Neural progenitor cell (in vitro differentiated cells): Measurements from ENCODE around the gene ARFGAP3. TPM values are rescaled to one million over a fixed set of nuclear protein-coding genes. Genes with fewer than 3 reads are reported as not detected.

Experiments used
- DNase-seq: peaks from one replicate; pipeline ENCODE4 v3.0.0-alpha.2; 2016; ENCODE audit warnings: low spot score
- H2AFZ ChIP-seq: fragments of 200-600 bp; sonication (generic); replicated peaks from 2 replicates; pipeline ENCODE4 v1.6.1; 2016; ENCODE audit warnings: antibody characterized with exemption
- H3F3A ChIP-seq: fragments of 200-600 bp; sonication (generic); 2 replicates; pipeline ENCODE4 v1.6.1; 2016; ENCODE audit warnings: antibody characterized with exemption, low read depth
- H3K27ac ChIP-seq: fragments of 200-600 bp; sonication (generic); 2 replicates; pipeline ENCODE4 v1.5.1; 2016; ENCODE audit warnings: mild to moderate bottlenecking
- H3K27me3 ChIP-seq: fragments of 200-600 bp; sonication (generic); 2 replicates; pipeline ENCODE4 v1.6.1; 2016; ENCODE audit warnings: mild to moderate bottlenecking, moderate library complexity
- H3K36me3 ChIP-seq: fragments of 200-600 bp; sonication (generic); 2 replicates; pipeline ENCODE4 v1.5.1; 2016
- H3K4me1 ChIP-seq: fragments of 200-600 bp; sonication (generic); 2 replicates; pipeline ENCODE4 v1.6.1; 2016; ENCODE audit warnings: mixed run types
- H3K4me2 ChIP-seq: fragments of 200-600 bp; sonication (generic); 2 replicates; pipeline ENCODE4 v1.6.1; 2016
- H3K4me3 ChIP-seq: fragments of 200-600 bp; sonication (generic); 2 replicates; pipeline ENCODE4 v1.5.1; 2016
- H3K79me2 ChIP-seq: fragments of 200-600 bp; sonication (generic); 2 replicates; pipeline ENCODE4 v1.6.1; 2016; ENCODE audit warnings: low read depth
- H3K9ac ChIP-seq: fragments of 200-600 bp; sonication (generic); 2 replicates; pipeline ENCODE4 v1.6.1; 2016
- H3K9me3 ChIP-seq: fragments of 200-600 bp; sonication (generic); 2 replicates; pipeline ENCODE4 v1.5.1; 2016; ENCODE audit warnings: low read depth
- H4K20me1 ChIP-seq: fragments of 200-600 bp; sonication (generic); 2 replicates; pipeline ENCODE4 v1.6.1; 2016; ENCODE audit warnings: low read depth
- H3K27ac Mint-ChIP-seq: 3 replicates; pipeline ENCODE4 v1.8.0; 2021; ENCODE audit warnings: mixed read lengths
- H3K27me3 Mint-ChIP-seq: 2 replicates; pipeline ENCODE4 v1.8.0; 2022; ENCODE audit warnings: low read depth, mild to moderate bottlenecking, inconsistent platforms, moderate library complexity, mixed read lengths; ENCODE audit not compliant: insufficient read depth
- H3K36me3 Mint-ChIP-seq: 3 replicates; pipeline ENCODE4 v1.8.0; 2021; ENCODE audit warnings: mixed read lengths
- H3K4me1 Mint-ChIP-seq: 3 replicates; pipeline ENCODE4 v1.8.0; 2021; ENCODE audit warnings: mixed read lengths
- H3K4me3 Mint-ChIP-seq: 3 replicates; pipeline ENCODE4 v1.8.0; 2021; ENCODE audit warnings: mild to moderate bottlenecking, moderate library complexity, mixed read lengths
- H3K9me3 Mint-ChIP-seq: 3 replicates; pipeline ENCODE4 v1.8.0; 2020; ENCODE audit warnings: mixed read lengths
- EZH2 ChIP-seq: fragments of 200-600 bp; sonication (generic); IDR thresholded peaks from 2 replicates; pipeline ENCODE4 v1.6.1; 2017; ENCODE audit warnings: antibody characterized with exemption, mild to moderate bottlenecking, moderate library complexity
- EZH2phosphoT487 ChIP-seq: fragments of 200-600 bp; sonication (generic); IDR thresholded peaks from 2 replicates; pipeline ENCODE4 v1.6.1; 2017; ENCODE audit warnings: antibody characterized with exemption
- total RNA-seq: library from RNA; depleted of rRNA; stranded (reverse); fragments of >200 nt; gene quantifications from 2 replicates; pipeline ENCODE4 v1.2.3, GENCODE V29; 2015; ENCODE audit warnings: low replicate concordance
- TF ChIP-seq, protein P1 (sequence below): fragments of 200-600 bp; sonication (generic); IDR thresholded peaks from 2 replicates; pipeline ENCODE4 v1.5.1; 2017; ENCODE audit warnings: antibody characterized with exemption, mild to moderate bottlenecking

ARFGAP3 gene
- total RNA-seq, 1 donor from 2014 or later: 53.9 TPM

- H4K20me1 ChIP-seq: peaks cover 8% of the 10 kb centered on the region
- no peaks in the 10 kb centered on the region for H3K79me2 ChIP-seq
- Mint-ChIP-seq H3K36me3 (peaks cover 12% of the 10 kb centered on the region), H3K9me3 (no peaks in the 10 kb centered on the region), H3K4me3 (no peak overlapping the region), H3K4me1 (peaks cover 4% of the 10 kb centered on the region), H3K27me3 (no peaks in the 10 kb centered on the region), H3K27ac (no peak overlapping the region)
- no peaks in the 10 kb centered on the region for H3K36me3 ChIP-seq
- no peaks in the 10 kb centered on the region for H3K4me1 ChIP-seq
- DNase-seq: no peak
- H3K4me2 ChIP-seq: no peak overlapping the region
- H3F3A ChIP-seq: no peaks in the 10 kb centered on the region
- no peak overlapping the region for H3K9ac ChIP-seq
- no peak for TF ChIP-seq EZH2phosphoT487
- TF ChIP-seq EZH2: no peak
- TF ChIP-seq, protein P1, sequence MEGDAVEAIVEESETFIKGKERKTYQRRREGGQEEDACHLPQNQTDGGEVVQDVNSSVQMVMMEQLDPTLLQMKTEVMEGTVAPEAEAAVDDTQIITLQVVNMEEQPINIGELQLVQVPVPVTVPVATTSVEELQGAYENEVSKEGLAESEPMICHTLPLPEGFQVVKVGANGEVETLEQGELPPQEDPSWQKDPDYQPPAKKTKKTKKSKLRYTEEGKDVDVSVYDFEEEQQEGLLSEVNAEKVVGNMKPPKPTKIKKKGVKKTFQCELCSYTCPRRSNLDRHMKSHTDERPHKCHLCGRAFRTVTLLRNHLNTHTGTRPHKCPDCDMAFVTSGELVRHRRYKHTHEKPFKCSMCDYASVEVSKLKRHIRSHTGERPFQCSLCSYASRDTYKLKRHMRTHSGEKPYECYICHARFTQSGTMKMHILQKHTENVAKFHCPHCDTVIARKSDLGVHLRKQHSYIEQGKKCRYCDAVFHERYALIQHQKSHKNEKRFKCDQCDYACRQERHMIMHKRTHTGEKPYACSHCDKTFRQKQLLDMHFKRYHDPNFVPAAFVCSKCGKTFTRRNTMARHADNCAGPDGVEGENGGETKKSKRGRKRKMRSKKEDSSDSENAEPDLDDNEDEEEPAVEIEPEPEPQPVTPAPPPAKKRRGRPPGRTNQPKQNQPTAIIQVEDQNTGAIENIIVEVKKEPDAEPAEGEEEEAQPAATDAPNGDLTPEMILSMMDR: no peak
- no peak overlapping the region for H3K27ac ChIP-seq
- H3K9me3 ChIP-seq: no peaks in the 10 kb centered on the region
- H2AFZ ChIP-seq: no peak overlapping the region
- H3K4me3 ChIP-seq: no peak overlapping the region
- H3K27me3 ChIP-seq: no peaks in the 10 kb centered on the region
Observed at GRCh38 chr22:42878561-42879305, 21.7 kb upstream of the ARFGAP3 start.

- Histone ChIP-seq H4K20me1 (peaks cover 8% of the 10 kb centered on the region), H2AFZ (no peak overlapping the region), H3K9me3 (no peaks in the 10 kb centered on the region), H3K27me3 (no peaks in the 10 kb centered on the region), H3F3A (no peaks in the 10 kb centered on the region), H3K4me2 (no peak overlapping the region), H3K9ac (no peak overlapping the region), H3K79me2 (no peaks in the 10 kb centered on the region), H3K36me3 (no peaks in the 10 kb centered on the region), H3K4me3 (no peak overlapping the region), H3K4me1 (no peaks in the 10 kb centered on the region), H3K27ac (no peak overlapping the region)
- Mint-ChIP-seq H3K9me3 (no peaks in the 10 kb centered on the region), H3K36me3 (peaks cover 8% of the 10 kb centered on the region), H3K4me1 (peaks cover 4% of the 10 kb centered on the region), H3K27ac (no peak overlapping the region), H3K27me3 (no peaks in the 10 kb centered on the region), H3K4me3 (no peak overlapping the region)
- no peak for TF ChIP-seq EZH2
- no peak for TF ChIP-seq EZH2phosphoT487
- TF ChIP-seq, protein P1: no peak
- no peak for DNase-seq
Observed at GRCh38 chr22:42877597-42878340, 20.7 kb upstream of the ARFGAP3 start.

DNA sequence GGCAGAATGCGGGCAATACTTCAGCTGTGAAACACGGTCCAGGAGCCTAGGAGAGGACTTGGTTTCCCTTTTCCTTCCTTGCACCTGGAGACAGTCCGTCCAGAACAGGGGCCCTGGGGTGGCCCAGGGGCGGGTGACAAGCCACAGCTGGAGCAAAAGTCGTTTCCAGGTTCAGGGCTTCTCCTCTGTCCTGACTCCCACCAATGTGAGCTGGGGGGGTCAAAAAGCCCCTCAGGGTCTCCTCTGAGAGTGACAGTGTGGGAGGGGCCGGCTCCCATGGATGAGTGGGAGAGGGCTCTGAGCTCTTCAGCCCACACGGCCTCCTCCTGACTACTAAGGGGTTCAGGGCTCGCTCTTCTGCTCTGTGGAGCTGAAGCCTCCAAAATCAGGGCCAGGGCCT lies 20.1 kb upstream of the ARFGAP3 start:
- Mint-ChIP-seq H3K27ac (no peak overlapping the region), H3K4me3 (no peak overlapping the region), H3K4me1 (peaks cover 4% of the 10 kb centered on the region), H3K36me3 (peaks cover 8% of the 10 kb centered on the region), H3K27me3 (no peaks in the 10 kb centered on the region), H3K9me3 (no peaks in the 10 kb centered on the region)
- H3K27me3 ChIP-seq: no peaks in the 10 kb centered on the region
- TF ChIP-seq EZH2 (no peak), EZH2phosphoT487 (no peak)
- TF ChIP-seq, protein P1: no peak
- H3K36me3 ChIP-seq: no peaks in the 10 kb centered on the region
- H4K20me1 ChIP-seq: peaks cover 3% of the 10 kb centered on the region
- H3K79me2 ChIP-seq: no peaks in the 10 kb centered on the region
- H3K4me3 ChIP-seq: no peak overlapping the region
- no peak overlapping the region for H3K4me2 ChIP-seq
- no peaks in the 10 kb centered on the region for H3K4me1 ChIP-seq
- no peaks in the 10 kb centered on the region for H3K9me3 ChIP-seq
- no peak overlapping the region for H3K27ac ChIP-seq
- no peak for DNase-seq
- H3F3A ChIP-seq: no peaks in the 10 kb centered on the region
- no peak overlapping the region for H2AFZ ChIP-seq
- no peak overlapping the region for H3K9ac ChIP-seq
